Duodenal mucosa (tissue), 2 donors: ENCODE results near the gene NPIPB5.
"Not testable (repeated sequence)": the region's sequence is repeated elsewhere in the genome, so short reads cannot be mapped to it uniquely, and the experiment has no call there.

Experiments used
- H3K27ac ChIP-seq: one replicate; pipeline ENCODE4 v1.7.0; 2013; ENCODE audit warnings: low read depth, low read length
- H3K27me3 ChIP-seq, 2 donors: one replicate each; pipeline ENCODE4 v1.7.0; 2013; ENCODE audit warnings: low read length in 2 of 2, control low read depth in 1 of 2; ENCODE audit not compliant: insufficient read depth in 2 of 2, control insufficient read depth in 1 of 2
- H3K36me3 ChIP-seq, 2 donors: one replicate each; pipeline ENCODE4 v1.7.0; 2013; ENCODE audit warnings: low read length in 2 of 2, control low read depth in 1 of 2; ENCODE audit not compliant: insufficient read depth in 2 of 2, control insufficient read depth in 1 of 2
- H3K4me1 ChIP-seq, 2 donors: one replicate each; pipeline ENCODE4 v1.7.0; 2013; ENCODE audit warnings: low read length in 2 of 2, control low read depth in 1 of 2; ENCODE audit not compliant: insufficient read depth in 2 of 2, control insufficient read depth in 1 of 2
- H3K4me3 ChIP-seq, 2 donors: one replicate each; pipeline ENCODE4 v1.7.0; 2013; ENCODE audit warnings: low read length in 2 of 2, low read depth in 1 of 2
- H3K9ac ChIP-seq, 2 donors: one replicate each; pipeline ENCODE4 v1.7.0; 2013; ENCODE audit warnings: low read length in 2 of 2, low read depth in 1 of 2
- H3K9me3 ChIP-seq, 2 donors: one replicate each; pipeline ENCODE4 v1.7.0; 2013; ENCODE audit warnings: low read length in 2 of 2, control low read depth in 1 of 2; ENCODE audit not compliant: control insufficient read depth in 1 of 2

The NPIPB5 gene

GRCh38 chr16:22510591-22510990 lies at the start of gene NPIPB5:
Gene NPIPB5, plus strand, starts transcription at chr16:22510891. Its CDS starts 2,911 bp downstream, at chr16:22513802.
- H3K4me1 ChIP-seq, H3K27ac ChIP-seq, H3K9ac ChIP-seq, H3K4me3 ChIP-seq, H3K36me3 ChIP-seq, H3K9me3 ChIP-seq, H3K27me3 ChIP-seq: not testable (repeated sequence)

- not testable (repeated sequence) for H3K4me3 ChIP-seq, H3K9ac ChIP-seq, H3K27me3 ChIP-seq, H3K9me3 ChIP-seq, H3K4me1 ChIP-seq, H3K36me3 ChIP-seq, H3K27ac ChIP-seq
Observed at GRCh38 chr16:22468846-22469245, 41.8 kb upstream of the NPIPB5 start.

- not testable (repeated sequence) for H3K4me1 ChIP-seq, H3K27me3 ChIP-seq, H3K27ac ChIP-seq, H3K9me3 ChIP-seq, H3K36me3 ChIP-seq, H3K4me3 ChIP-seq, H3K9ac ChIP-seq
Observed at GRCh38 chr16:22537996-22538395, 27.3 kb downstream of the NPIPB5 start.

GRCh38 chr16:22544809-22545208 lies 34.1 kb downstream of the NPIPB5 start:
- H3K4me3 ChIP-seq, H3K27ac ChIP-seq, H3K9me3 ChIP-seq, H3K36me3 ChIP-seq, H3K4me1 ChIP-seq, H3K27me3 ChIP-seq, H3K9ac ChIP-seq: not testable (repeated sequence)

GRCh38 chr16:22546630-22547029 lies 35.9 kb downstream of the NPIPB5 start:
- H3K36me3 ChIP-seq, H3K4me3 ChIP-seq, H3K27me3 ChIP-seq, H3K4me1 ChIP-seq, H3K9me3 ChIP-seq, H3K9ac ChIP-seq, H3K27ac ChIP-seq: not testable (repeated sequence)

GRCh38 chr16:22547170-22547765 lies 36.6 kb downstream of the NPIPB5 start:
- not testable (repeated sequence) for H3K4me3 ChIP-seq, H3K9me3 ChIP-seq, H3K36me3 ChIP-seq, H3K27ac ChIP-seq, H3K4me1 ChIP-seq, H3K27me3 ChIP-seq, H3K9ac ChIP-seq

GRCh38 chr16:22549853-22550252 lies 39.2 kb downstream of the NPIPB5 start:
- H3K9me3 ChIP-seq, H3K4me1 ChIP-seq, H3K9ac ChIP-seq, H3K36me3 ChIP-seq, H3K4me3 ChIP-seq, H3K27me3 ChIP-seq, H3K27ac ChIP-seq: not testable (repeated sequence)

- not testable (repeated sequence) for H3K27ac ChIP-seq, H3K4me3 ChIP-seq, H3K4me1 ChIP-seq, H3K27me3 ChIP-seq, H3K36me3 ChIP-seq, H3K9ac ChIP-seq, H3K9me3 ChIP-seq
Observed at GRCh38 chr16:22551143-22551542, 40.5 kb downstream of the NPIPB5 start.

GRCh38 chr16:22551651-22552050 lies 41.0 kb downstream of the NPIPB5 start:
- H3K27ac ChIP-seq, H3K36me3 ChIP-seq, H3K4me1 ChIP-seq, H3K9ac ChIP-seq, H3K27me3 ChIP-seq, H3K9me3 ChIP-seq, H3K4me3 ChIP-seq: not testable (repeated sequence)

GRCh38 chr16:22556759-22557158 lies 46.1 kb downstream of the NPIPB5 start:
- not testable (repeated sequence) for H3K4me3 ChIP-seq

More at GRCh38 chr16:22556759-22557158, 46.1 kb downstream of the NPIPB5 start:
- H3K9me3 ChIP-seq, H3K9ac ChIP-seq, H3K4me1 ChIP-seq, H3K27me3 ChIP-seq, H3K27ac ChIP-seq, H3K36me3 ChIP-seq: not testable (repeated sequence)
